Measurements from ENCODE around the gene PSG7. TPM values are rescaled to one million over a fixed set of nuclear protein-coding genes. Genes with fewer than 3 reads are reported as not detected.
A peak's percentile ranks its signal among the peaks of the same experiment; 100 is the strongest.
"Not testable (repeated sequence)": the region's sequence is repeated elsewhere in the genome, so short reads cannot be mapped to it uniquely, and the experiment has no call there.

The PSG7 gene
- total RNA-seq, 1 donor from 2014 or later = not detected

- H3K4me3 Mint-ChIP-seq; H3K4me1 Mint-ChIP-seq; H3K27ac Mint-ChIP-seq (ENCODE audit: unreplicated experiment); DNase-seq (ENCODE audit: low read depth, low spot score); H3K36me3 Mint-ChIP-seq (ENCODE audit: low read depth); H3K27me3 Mint-ChIP-seq (ENCODE audit: low read depth): not testable (repeated sequence)
- peaks cover 17% of the 10 kb centered on the region for H3K9me3 Mint-ChIP-seq
These were observed 39.3 kb downstream of the PSG7 start for GRCh38 chr19:42897729-42898128.

DNA sequence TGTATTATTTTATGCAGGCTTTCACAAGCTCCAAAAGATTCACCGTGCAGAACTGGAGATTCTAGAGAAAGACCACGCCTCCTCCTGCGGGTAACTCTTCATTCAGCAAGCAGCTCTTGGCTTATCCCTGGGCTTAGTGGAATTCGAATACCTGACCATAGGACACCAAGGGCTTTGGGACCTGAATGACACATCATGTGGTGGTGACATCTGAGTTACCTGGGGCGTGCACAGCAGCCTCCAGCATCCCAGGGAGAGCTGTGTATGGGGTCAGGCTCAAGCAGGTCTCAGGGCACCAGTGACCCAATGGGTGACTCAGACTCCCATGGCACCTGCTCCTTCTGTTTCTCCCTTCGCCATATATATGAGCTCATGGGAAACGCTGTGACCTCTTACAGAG is 46.6 kb downstream of the PSG7 start:
- not testable (repeated sequence) for H3K4me1 Mint-ChIP-seq; H3K27ac Mint-ChIP-seq (ENCODE audit: unreplicated experiment); H3K27me3 Mint-ChIP-seq (ENCODE audit: low read depth); H3K4me3 Mint-ChIP-seq; DNase-seq (ENCODE audit: low read depth, low spot score)
- Mint-ChIP-seq H3K36me3 (ENCODE audit: low read depth) (peaks cover 13% of the 10 kb centered on the region), H3K9me3 (peaks cover 15% of the 10 kb centered on the region)

DNA sequence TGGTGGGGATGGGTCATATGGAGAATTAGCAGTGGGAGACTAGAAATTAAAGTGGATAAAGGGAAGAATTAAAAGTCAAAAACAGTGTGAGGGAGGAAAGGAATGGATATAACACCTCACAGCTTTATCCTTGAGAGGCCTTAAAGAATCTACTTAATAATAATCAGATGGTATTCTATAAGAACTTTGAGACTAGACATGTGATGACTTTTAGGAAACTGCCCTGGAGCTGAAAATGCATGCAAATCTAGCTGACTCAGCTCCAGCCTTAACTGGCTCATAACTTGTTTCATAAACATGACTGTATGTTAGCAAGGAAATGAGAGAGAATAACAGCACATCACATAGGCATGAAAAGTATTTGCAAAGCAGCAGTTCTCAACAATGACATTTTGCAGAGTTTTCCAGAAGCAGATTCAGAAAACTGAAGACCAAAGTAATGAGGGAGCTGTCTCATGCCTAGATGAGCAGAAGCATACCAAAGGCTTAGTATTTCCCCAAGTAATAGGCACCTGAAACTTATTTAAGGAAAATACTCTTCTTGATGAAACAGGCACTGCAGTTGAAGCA is 49.0 kb downstream of the PSG7 start:
- H3K4me1 Mint-ChIP-seq; H3K4me3 Mint-ChIP-seq; H3K27me3 Mint-ChIP-seq (ENCODE audit: low read depth); DNase-seq (ENCODE audit: low read depth, low spot score); H3K27ac Mint-ChIP-seq (ENCODE audit: unreplicated experiment): not testable (repeated sequence)
- H3K36me3 Mint-ChIP-seq (ENCODE audit: low read depth) = peaks cover 16% of the 10 kb centered on the region
- H3K9me3 Mint-ChIP-seq = peaks cover 21% of the 10 kb centered on the region

DNA sequence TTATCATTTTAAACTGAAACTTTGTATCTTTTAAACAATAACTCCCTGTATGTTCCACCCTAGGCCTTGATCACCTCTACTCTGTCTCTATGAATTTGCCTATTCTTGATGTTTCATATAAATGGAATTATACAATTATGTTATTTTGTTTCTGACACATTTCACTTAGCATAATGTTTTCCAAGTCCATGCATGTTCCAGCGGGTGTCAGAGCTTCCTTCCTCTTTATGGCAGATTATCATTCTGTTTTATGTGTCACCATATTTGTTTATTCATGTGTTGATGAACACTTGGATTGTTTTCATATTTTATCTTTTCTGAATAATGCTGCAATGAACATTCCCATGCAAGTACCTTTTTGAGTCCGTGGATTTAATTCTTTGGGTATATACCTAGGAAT is 54.3 kb downstream of the PSG7 start:
- not testable (repeated sequence) for H3K27ac Mint-ChIP-seq (ENCODE audit: unreplicated experiment); H3K4me1 Mint-ChIP-seq; H3K4me3 Mint-ChIP-seq; H3K27me3 Mint-ChIP-seq (ENCODE audit: low read depth); DNase-seq (ENCODE audit: low read depth, low spot score)
- H3K9me3 Mint-ChIP-seq = peaks cover 18% of the 10 kb centered on the region
- H3K36me3 Mint-ChIP-seq (ENCODE audit: low read depth) = peaks cover 13% of the 10 kb centered on the region

- peaks cover 11% of the 10 kb centered on the region for H3K36me3 Mint-ChIP-seq (ENCODE audit: low read depth)
- not testable (repeated sequence) for H3K27ac Mint-ChIP-seq (ENCODE audit: unreplicated experiment); H3K4me1 Mint-ChIP-seq; H3K27me3 Mint-ChIP-seq (ENCODE audit: low read depth); H3K4me3 Mint-ChIP-seq; DNase-seq (ENCODE audit: low read depth, low spot score)
- H3K9me3 Mint-ChIP-seq = peaks cover 15% of the 10 kb centered on the region
These were observed 55.0 kb downstream of the PSG7 start for GRCh38 chr19:42882010-42882409.

DNA sequence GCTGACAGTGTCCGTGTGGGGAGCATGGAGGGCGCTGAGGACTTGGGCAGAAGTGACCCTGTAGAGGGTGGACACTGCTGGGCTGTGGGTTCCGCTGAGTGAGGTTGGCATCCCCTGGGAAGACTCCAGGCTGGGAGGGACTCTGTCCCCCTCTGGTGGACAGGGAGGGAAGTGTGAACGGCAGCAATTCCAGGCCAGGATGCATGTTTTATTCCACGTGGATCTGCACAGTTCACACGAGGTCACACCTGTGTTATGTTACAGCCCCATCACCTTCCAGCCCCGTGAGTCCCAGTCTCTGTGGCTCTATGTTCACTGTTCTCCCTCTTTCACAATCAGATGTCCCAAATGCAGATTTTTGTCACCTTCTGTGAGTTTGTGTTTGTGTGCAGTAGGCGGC is 55.7 kb downstream of the PSG7 start:
- not testable (repeated sequence) for H3K27ac Mint-ChIP-seq (ENCODE audit: unreplicated experiment); DNase-seq (ENCODE audit: low read depth, low spot score); H3K4me3 Mint-ChIP-seq; H3K4me1 Mint-ChIP-seq; H3K27me3 Mint-ChIP-seq (ENCODE audit: low read depth); H3K36me3 Mint-ChIP-seq (ENCODE audit: low read depth)
- H3K9me3 Mint-ChIP-seq = peaks cover 15% of the 10 kb centered on the region

- DNase-seq (ENCODE audit: low read depth, low spot score); H3K4me1 Mint-ChIP-seq; H3K36me3 Mint-ChIP-seq (ENCODE audit: low read depth); H3K4me3 Mint-ChIP-seq; H3K27me3 Mint-ChIP-seq (ENCODE audit: low read depth); H3K27ac Mint-ChIP-seq (ENCODE audit: unreplicated experiment): not testable (repeated sequence)
- H3K9me3 Mint-ChIP-seq = peaks cover 11% of the 10 kb centered on the region
These were observed 56.4 kb downstream of the PSG7 start for GRCh38 chr19:42880621-42881020.

DNA sequence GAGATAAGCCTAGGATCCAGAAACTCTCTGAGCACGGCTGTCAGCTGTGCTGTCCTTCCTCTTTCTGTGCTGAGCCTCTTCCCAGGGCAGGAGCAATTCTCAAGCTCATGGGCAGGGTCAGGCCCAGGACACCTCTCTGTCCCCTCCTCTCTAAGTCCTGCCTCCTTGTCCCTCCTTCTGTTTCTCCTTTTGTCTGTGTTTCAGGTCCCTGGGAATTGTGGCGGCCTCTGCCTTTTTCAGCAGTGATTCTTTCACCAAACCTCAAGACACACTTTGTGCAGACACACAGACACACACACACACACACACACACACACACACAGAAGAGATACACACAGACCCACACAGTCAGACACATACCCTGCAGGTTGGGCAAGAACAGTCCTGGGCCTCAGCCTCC is 57.4 kb downstream of the PSG7 start, which contains the start of gene PSG1:
Gene PSG1 (minus strand): TSS at position 101 of the 400 bp plus-strand sequence. CDS start 132 bp downstream, outside the sequence.
- Mint-ChIP-seq H3K4me1 (no peaks in the 10 kb centered on the region), H3K27me3 (ENCODE audit: low read depth) (no peaks in the 10 kb centered on the region), H3K36me3 (ENCODE audit: low read depth) (peaks cover 2% of the 10 kb centered on the region), H3K9me3 (peaks cover 8% of the 10 kb centered on the region), H3K4me3 (no peak within 1 kb of the TSS), H3K27ac (ENCODE audit: unreplicated experiment) (no peak within 1 kb of the TSS)
- TF ChIP-seq, protein P1, sequence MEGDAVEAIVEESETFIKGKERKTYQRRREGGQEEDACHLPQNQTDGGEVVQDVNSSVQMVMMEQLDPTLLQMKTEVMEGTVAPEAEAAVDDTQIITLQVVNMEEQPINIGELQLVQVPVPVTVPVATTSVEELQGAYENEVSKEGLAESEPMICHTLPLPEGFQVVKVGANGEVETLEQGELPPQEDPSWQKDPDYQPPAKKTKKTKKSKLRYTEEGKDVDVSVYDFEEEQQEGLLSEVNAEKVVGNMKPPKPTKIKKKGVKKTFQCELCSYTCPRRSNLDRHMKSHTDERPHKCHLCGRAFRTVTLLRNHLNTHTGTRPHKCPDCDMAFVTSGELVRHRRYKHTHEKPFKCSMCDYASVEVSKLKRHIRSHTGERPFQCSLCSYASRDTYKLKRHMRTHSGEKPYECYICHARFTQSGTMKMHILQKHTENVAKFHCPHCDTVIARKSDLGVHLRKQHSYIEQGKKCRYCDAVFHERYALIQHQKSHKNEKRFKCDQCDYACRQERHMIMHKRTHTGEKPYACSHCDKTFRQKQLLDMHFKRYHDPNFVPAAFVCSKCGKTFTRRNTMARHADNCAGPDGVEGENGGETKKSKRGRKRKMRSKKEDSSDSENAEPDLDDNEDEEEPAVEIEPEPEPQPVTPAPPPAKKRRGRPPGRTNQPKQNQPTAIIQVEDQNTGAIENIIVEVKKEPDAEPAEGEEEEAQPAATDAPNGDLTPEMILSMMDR (conservative IDR thresholded peaks at IDR 0.05) = no peak
- no peak for DNase-seq (ENCODE audit: low read depth, low spot score)

- not testable (repeated sequence) for DNase-seq (ENCODE audit: low read depth, low spot score); H3K4me1 Mint-ChIP-seq; H3K4me3 Mint-ChIP-seq; H3K36me3 Mint-ChIP-seq (ENCODE audit: low read depth); H3K27ac Mint-ChIP-seq (ENCODE audit: unreplicated experiment); H3K27me3 Mint-ChIP-seq (ENCODE audit: low read depth)
- H3K9me3 Mint-ChIP-seq = peaks cover 11% of the 10 kb centered on the region
These were observed 60.4 kb downstream of the PSG7 start for GRCh38 chr19:42876596-42876995.

- not testable (repeated sequence) for DNase-seq (ENCODE audit: low read depth, low spot score); H3K27me3 Mint-ChIP-seq (ENCODE audit: low read depth); H3K36me3 Mint-ChIP-seq (ENCODE audit: low read depth); H3K4me1 Mint-ChIP-seq; H3K4me3 Mint-ChIP-seq
- H3K9me3 Mint-ChIP-seq = peaks cover 13% of the 10 kb centered on the region
- peak overlapping the region; percentile 52 for H3K27ac Mint-ChIP-seq (ENCODE audit: unreplicated experiment)
These were observed 61.1 kb downstream of the PSG7 start for GRCh38 chr19:42875881-42876280.

DNA sequence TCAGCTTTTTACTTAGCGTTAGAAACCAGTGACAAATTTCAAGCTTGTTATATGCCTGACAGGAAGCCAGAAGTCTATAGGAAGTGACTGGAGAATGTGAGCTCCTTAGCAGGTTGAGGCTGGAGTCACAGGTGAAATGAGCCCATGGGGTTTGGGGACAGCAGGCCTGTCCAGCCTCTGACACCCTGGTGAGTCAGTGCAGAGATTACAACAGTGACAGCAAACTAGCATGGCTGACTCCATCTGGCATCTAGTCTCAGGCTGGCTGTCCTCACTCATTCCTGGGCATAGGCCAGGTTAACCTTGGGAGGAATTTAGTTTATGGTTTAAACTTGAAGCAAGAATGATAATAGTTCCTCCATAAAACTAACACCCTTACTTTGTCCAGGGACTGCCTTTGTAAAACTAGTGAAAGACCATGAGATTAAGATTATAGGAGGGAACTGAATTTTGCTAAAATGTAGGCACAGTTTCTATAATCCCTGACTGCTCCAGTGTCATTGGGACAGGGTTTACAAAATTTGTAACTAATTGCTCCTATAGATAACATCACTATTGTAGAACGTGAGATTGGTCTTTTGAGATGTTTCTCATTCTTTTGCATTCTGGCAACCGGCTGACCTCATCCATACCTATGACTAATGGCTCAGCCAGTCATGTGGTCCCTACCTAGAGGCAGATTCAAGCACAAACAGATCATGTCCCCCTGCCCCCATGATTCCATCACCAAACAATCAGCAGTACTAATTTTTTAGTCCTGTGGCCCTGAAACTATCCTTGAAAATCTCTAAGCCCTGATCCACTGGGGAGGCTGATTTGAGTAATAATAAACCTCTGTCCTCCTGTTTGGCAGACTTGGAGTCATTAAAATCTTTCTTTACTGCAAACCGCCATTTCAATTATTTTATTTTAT is 61.9 kb downstream of the PSG7 start:
- H3K9me3 Mint-ChIP-seq = peaks cover 13% of the 10 kb centered on the region
- not testable (repeated sequence) for H3K4me1 Mint-ChIP-seq; H3K27me3 Mint-ChIP-seq (ENCODE audit: low read depth); H3K27ac Mint-ChIP-seq (ENCODE audit: unreplicated experiment); DNase-seq (ENCODE audit: low read depth, low spot score); H3K4me3 Mint-ChIP-seq; H3K36me3 Mint-ChIP-seq (ENCODE audit: low read depth)

GRCh38 chr19:42874136-42874535 is 62.9 kb downstream of the PSG7 start:
- not testable (repeated sequence) for DNase-seq (ENCODE audit: low read depth, low spot score); H3K4me1 Mint-ChIP-seq; H3K4me3 Mint-ChIP-seq; H3K36me3 Mint-ChIP-seq (ENCODE audit: low read depth); H3K27ac Mint-ChIP-seq (ENCODE audit: unreplicated experiment); H3K27me3 Mint-ChIP-seq (ENCODE audit: low read depth)
- H3K9me3 Mint-ChIP-seq = peaks cover 17% of the 10 kb centered on the region
